HTR-8/SVneo (cell line): ENCODE measurements around the gene TEX26.

ENCODE experiments used
- DNase-seq: peaks from one replicate; pipeline ENCODE4 v3.0.0; 2011; ENCODE audit warnings: low spot score, mixed read lengths; ENCODE audit not compliant: insufficient read length
- FAIRE-seq: peaks from 2 replicates; lab custom pipeline; 2011; peaks lifted over from hg19 to GRCh38; lab: Jason Lieb, UNC

Gene TEX26

DNA sequence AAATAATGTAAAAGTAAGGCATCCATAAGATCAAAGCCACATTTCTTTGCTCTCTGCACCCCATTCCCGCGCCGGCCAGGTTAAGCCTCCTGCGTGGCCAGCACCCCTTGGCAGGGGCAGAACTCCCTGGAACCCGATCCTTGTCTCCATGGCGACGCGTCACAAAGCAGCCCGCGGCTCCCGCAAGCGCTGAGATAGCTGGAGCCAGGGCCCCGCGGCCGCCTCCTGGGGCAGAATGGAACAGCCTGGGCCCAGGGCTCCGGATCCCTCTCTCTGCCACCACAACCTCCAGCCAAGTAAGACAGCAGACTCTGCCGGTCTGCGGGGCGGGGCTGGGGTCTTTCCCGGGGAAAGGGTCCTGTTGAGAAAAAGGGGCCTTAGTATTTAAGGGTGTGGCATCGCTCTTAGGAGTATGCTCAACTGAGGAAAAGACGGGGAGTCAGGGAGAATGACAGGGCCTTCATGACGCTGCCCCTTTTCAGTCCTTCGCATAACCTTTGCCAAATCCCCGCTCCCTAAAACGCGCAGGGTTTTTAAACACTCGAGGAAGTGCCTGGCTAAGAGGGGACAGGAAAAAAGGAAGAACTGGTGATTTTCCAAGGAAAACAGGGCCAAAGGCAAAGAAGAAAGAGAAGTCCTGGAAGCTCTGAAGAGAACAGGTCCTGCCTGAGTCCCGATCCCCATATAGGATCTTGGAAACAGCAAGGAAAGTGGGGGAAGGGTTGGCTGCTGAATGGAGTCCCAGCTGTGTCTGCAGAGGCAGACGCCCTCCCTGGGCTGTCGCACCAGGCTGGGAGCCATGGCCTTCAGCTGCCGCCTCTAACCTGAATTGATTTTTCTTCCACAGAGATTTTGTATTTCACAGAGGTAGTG lies at the start of gene TEX26:
Gene TEX26 (plus strand): TSS at position 176 of the 873 bp plus-strand sequence. CDS start 60 bp downstream, at position 236.
- FAIRE-seq: no peak
- no peak for DNase-seq

DNA sequence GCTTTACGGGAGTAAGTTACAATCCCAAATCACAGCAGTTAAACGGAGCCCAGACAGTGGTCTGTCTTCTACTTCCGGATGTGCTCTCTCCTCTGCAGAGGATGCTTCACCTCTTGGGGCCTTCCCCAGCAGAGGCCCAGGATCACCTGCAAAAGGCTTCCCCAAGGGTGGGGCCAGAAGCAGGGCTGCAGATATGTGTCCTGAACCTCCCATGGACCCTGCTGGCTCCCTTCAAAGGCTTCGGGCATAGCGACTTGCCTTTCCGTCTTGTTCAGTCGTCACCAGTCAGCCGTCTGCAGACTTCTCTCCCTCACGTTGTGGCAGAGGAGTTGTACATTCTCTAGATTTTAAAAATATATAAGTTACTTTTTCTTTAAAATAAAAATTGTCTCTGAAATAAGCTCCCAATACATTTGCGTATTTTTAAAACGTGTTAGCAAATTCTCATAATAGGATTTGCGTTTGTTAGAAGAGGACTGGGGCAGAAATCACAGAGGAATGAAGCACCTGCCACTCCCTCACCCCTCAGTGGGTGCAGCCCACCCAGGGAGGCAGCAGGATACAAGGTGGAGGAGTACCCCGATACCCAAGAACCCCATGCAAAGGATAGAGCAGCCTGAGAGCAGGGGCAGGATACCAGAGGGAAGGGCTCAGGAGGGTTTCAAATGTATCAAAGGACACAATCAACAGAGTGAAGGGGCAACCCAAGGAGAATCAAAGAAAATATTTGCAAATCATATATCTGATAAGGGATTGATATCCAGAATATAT lies 49.3 kb upstream of the TEX26 start:
- DNase-seq: no peak
- FAIRE-seq: no peak

DNA sequence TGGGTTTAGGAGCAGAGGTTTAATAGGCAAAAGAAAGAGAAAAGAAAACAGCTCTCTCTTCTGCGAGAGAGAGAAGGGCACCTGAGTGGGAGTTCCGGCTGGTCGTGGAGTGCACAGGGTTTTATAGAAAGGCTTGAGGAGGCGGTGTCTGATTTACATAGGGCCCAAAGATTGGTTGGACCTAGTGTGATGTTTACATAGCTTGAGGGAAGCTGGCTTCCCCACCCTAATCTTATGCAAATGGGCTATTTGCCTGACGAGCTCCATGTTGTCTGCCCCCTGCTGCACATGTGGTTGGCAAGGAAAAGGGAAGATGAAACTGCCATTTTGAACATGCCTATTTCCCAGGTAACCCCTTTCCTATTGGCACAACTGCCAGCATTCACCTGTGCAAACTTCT lies 47.9 kb upstream of the TEX26 start:
- FAIRE-seq (no peak), DNase-seq (no peak)

DNA sequence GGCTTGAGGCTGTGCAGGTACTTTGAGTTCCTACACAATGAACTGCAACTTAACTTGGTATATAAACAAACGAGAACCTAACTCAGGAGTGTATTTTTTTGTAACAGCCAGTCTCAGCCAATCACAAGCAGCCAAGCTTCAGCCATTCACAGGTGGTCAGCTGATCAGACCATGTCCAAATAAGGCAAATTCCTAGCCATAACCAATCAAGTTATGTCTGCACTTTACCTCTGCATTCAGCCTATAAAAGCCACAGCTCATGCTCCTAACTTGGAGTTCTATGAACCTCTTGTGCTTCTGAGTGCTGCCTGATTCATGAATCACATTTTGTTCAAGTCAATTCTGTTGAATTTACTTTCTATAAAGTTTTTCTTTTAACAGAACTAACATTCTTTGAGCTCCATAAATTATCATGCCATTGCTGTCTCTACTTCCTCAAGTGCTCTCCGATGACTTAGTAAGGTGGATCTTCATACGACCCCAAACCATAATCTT lies 43.2 kb upstream of the TEX26 start:
- DNase-seq (no peak), FAIRE-seq (no peak)

GRCh38 chr13:30892966-30893365 lies 39.5 kb upstream of the TEX26 start:
- FAIRE-seq: no peak
- no peak for DNase-seq

DNA sequence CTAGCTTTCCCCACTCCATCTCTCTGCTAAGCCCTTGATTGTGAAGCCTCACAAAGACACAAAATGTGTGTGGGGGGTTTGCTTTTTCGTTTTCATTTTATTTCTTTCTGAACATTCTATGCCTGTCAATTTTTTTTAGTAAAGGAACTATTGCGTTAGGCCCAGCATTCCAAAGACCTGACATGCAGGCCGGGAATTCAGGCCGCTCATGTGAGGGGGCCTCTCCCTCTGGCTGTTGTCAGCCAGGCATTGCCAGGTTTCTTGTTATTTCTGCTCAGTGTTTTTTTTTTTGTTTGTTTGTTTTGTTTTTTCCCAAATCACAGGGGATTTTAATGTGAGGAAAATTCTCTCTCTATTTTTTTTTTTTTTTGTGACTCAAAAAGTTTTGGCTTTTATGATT lies 36.7 kb upstream of the TEX26 start:
- DNase-seq: peak; percentile 57
- FAIRE-seq: no peak

GRCh38 chr13:30898070-30898469 lies 34.4 kb upstream of the TEX26 start:
- no peak for FAIRE-seq
- DNase-seq: no peak

- DNase-seq: no peak
- FAIRE-seq: no peak
Observed at GRCh38 chr13:30898678-30899241, 33.7 kb upstream of the TEX26 start.

- FAIRE-seq: no peak
Observed at GRCh38 chr13:30900436-30900835, 32.0 kb upstream of the TEX26 start.

DNA sequence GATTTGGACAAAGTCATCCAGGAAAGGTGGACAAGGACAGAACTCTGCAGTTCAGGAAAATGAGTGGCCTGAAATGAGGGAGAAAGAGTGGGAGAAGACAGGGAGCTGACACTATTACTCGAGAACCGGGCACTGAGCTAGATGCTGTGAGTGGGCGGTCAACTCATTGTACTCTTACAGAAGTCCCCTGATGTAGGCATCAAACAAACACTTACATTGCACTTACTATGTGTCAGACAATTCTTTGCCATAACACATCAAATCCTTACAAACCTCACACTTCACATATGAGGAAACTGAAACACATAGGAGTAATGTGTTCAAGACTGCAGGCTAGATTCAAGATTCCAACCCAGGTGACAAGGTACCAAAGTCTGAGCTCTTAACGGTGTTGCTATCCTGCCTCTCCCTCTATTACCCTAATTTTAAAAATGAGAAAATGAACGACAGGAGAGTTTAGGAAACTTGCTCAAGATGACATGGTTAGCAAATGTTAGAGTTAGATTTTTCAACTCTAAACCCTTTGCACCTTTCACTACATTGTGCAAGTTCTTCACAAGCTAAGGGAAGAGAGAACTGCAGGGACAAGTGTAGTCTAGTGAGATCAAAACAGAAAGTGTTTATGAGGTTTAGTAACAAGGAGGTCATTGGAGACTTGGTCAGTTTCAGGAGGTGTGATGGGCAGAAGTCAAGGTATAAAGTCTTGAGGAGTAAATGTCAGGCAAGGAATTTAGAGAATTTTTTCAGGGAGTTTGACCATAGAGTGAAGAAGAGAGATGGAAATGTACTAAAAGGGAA lies 31.3 kb upstream of the TEX26 start:
- no peak for FAIRE-seq
- no peak for DNase-seq

More at GRCh38 chr13:30900436-30900835, 32.0 kb upstream of the TEX26 start:
- no peak for DNase-seq

DNA sequence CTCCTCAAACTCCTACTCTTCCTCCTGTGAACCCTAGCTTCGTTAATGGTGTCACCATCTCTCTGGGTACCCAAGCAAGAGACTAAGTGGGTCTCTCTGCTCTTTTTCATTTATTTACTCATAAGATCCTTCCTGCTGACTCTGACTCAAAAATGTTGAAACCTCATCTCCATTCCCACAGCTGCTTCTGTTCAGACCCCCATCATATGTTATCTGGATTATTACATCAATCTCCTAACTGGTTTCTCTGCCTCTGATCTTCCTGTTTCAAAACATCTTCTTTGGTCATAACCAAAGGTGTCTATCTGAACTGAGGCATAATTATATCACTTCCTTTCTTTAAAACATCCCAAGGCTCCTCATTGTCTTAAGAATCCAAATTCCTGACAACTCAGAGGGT lies 28.4 kb upstream of the TEX26 start:
- FAIRE-seq (no peak), DNase-seq (no peak)

- FAIRE-seq: no peak
- no peak for DNase-seq
Observed at GRCh38 chr13:30905932-30906383, 26.5 kb upstream of the TEX26 start, which contains the start of gene MEDAG. Gene MEDAG (plus strand): TSS chr13:30906271. CDS start chr13:30906516, 245 bp downstream.

DNA sequence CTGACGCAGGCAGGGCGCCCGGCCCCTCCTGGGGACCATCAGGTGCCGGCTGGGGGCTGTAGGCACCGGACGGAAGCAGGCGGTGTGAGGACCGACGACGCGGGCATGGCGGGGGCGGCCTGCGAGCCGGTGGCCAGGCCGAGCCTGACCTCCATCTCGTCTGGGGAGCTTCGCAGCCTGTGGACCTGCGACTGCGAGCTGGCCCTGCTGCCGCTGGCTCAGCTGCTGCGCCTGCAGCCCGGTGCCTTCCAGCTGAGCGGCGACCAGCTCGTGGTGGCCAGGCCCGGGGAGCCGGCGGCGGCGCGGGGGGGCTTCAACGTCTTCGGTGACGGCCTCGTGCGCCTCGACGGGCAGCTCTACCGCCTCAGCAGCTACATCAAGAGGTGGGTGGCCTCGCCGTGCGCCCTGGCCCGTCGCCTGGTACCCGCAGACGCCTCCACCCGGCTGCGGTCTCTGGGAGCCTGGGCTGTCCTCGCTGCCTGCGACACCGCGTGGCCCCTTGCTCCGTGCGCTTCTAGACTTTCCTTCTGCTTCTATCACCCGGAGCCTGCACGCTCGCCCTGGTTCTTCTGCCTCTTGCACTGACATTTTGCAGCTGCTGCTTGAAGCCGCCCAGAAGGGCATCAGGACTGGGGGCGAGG lies 25.9 kb upstream of the TEX26 start:
- no peak for FAIRE-seq
- no peak for DNase-seq

DNA sequence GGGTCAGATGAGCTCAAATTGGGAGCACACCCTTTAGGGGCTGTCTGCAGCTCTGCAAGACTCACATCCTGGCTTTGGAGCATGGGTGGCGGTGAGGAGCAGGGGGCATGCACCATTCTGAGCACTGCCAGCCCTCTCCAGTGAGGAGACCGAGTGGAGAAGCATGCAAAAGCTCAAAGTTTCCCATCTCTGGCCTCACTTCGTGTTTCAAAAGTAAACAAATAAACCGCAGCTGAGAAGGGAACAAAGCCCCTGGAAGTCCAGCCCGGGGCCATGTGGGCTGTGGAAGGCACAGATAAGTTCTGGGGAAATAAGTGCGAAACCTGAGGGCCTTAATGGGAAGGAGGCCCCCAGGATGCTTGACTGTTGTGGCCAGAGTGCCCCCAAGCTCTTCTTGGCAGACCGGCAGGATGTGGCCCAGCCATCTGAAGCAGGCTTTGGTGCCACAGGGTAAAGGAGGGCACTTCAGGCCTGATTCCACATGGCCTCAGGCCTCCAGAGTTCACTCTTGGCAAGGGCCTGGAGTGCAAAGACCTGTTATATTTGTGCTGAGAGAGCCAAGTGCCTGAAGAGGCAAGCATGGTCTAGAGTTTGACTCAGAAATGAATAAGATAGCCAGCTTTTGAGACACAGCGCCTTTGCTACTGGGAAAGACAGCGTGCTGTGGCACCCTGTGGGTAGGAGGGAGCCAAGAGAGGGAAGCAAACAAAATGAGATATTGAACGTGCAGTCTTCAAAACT lies 25.2 kb upstream of the TEX26 start:
- no peak for FAIRE-seq

GRCh38 chr13:30908416-30908980 lies 24.0 kb upstream of the TEX26 start:
- DNase-seq (peak; percentile 10), FAIRE-seq (no peak)

More for the DNA sequence above, 25.2 kb upstream of the TEX26 start:
- no peak for DNase-seq

DNA sequence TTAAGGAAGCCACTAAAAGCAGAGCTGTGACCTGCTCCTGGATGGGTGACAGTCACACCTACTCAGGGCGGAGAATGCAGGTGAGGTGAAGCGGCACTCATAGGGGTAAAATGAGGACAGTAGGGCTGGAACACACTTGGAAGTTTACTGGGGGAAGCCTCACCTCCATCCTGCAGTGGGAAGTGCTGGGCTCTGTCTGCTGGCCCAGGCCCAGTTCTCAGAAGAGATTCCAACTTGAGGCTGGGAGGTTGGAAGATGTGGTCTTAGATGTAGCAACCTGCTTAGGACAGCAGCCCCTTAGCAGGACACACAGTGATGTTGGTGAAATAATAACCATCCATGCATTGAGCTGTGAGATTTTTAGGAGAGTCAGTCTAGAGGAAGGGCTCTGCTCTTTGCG lies 21.8 kb upstream of the TEX26 start:
- DNase-seq: no peak
- no peak for FAIRE-seq

DNA sequence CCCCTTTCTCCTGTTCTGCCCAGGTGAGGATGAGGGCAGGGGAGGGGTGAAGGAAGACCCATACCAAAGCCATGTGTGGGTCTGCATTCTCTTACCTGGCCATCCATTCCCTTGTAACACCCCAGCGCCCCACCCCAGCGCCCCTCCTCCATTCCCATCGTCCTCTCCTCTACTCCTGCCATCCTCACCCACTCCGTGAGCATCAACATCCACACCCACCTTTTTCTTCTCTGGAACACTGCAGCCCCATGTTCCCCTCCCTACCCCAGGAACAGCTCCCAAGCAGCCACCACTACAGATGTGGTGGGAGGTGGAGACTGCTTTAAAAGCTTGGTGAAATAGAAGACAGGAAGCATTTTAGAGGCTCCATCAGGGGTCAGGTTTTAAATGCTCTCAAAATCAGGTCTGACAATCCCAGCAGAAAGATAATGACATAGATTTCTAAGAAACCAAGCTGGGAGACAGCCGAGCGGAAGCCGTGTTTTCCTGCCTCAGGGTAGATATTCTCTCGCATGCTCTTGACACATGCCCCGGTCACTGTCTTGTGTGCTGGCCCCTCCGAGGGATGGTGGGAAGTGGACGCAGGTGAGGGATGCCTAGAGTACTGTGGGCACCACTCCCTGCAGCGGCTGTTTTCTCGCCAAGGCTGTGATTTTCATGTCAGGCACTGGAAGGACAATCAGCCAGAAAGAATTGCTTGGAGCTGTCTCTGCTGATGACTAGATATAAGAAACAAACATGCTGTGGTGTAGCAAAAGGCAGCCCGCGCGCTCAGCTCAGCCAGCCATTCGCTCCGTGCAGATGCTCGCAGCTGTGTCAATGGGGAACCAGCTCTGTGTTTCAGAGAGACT lies 16.5 kb upstream of the TEX26 start:
- DNase-seq (no peak), FAIRE-seq (no peak)
